PC-9 (cell line): ENCODE data around the gene IL1F10.

Experiments used
- EZH2 ChIP-seq: fragments of 200-600 bp; sonication (generic); IDR thresholded peaks from 2 replicates; pipeline ENCODE4 v1.8.0; 2017; ENCODE audit warnings: antibody characterized with exemption, low read depth
- TF ChIP-seq, protein P1 (sequence below): fragments of 200-600 bp; sonication (generic); conservative IDR thresholded peaks from 2 replicates; pipeline ENCODE4 v1.6.1; 2017; ENCODE audit warnings: mixed run types, antibody characterized with exemption, mild to moderate bottlenecking, moderate library complexity

DNA sequence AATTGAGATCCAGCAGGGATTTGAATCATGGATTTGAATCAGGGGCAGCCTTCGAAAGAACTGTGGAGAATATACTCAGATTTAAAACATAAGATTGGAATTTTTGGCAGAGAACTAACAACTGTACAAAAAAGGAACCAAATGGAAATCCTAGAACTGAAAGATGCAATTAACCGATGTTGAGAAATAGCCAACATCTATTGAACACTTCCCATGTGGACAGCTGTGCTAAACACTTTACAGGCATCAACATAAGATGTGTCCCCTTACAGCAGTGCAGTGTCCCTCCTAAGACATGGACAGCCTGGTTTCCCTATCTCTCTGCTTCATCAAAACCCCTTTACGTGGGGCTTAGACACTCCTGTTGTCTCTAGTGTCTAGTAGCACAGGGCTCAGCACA, 56.0 kb downstream of the IL1F10 start:
- TF ChIP-seq, protein P1, sequence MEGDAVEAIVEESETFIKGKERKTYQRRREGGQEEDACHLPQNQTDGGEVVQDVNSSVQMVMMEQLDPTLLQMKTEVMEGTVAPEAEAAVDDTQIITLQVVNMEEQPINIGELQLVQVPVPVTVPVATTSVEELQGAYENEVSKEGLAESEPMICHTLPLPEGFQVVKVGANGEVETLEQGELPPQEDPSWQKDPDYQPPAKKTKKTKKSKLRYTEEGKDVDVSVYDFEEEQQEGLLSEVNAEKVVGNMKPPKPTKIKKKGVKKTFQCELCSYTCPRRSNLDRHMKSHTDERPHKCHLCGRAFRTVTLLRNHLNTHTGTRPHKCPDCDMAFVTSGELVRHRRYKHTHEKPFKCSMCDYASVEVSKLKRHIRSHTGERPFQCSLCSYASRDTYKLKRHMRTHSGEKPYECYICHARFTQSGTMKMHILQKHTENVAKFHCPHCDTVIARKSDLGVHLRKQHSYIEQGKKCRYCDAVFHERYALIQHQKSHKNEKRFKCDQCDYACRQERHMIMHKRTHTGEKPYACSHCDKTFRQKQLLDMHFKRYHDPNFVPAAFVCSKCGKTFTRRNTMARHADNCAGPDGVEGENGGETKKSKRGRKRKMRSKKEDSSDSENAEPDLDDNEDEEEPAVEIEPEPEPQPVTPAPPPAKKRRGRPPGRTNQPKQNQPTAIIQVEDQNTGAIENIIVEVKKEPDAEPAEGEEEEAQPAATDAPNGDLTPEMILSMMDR, result no peak
- no peak for TF ChIP-seq EZH2
